H1 (cell line): ENCODE measurements around the gene NOX5. TPM values are rescaled to one million over a fixed set of nuclear protein-coding genes. Genes with fewer than 3 reads are reported as not detected.

Experiments
- CTCF ChIA-PET: fragments of 300-600 bp; sonication (Branson Sonifier 250); formaldehyde crosslinking; loops from one replicate; lab custom pipeline; 2021; ENCODE audit not compliant: partially characterized antibody; lab: Charles Lee
- POLR2A ChIA-PET: fragments of 300-600 bp; sonication (Branson Sonifier 250); formaldehyde crosslinking; loops from one replicate; lab custom pipeline; 2021; ENCODE audit warnings: inconsistent platforms; ENCODE audit not compliant: partially characterized antibody; lab: Charles Lee
- DNase-seq, 2 experiments: peaks; one replicate each; pipeline versions ENCODE4 v3.0.0 to v3.0.0-alpha.2; 2010 to 2022; ENCODE audit warnings: low spot score in 2 of 2, low read depth in 1 of 2, mixed read lengths in 1 of 2
- FAIRE-seq: peaks from 2 replicates; lab custom pipeline; 2011; peaks lifted over from hg19 to GRCh38; lab: Jason Lieb, UNC
- H2AFZ ChIP-seq: 2 replicates; pipeline ENCODE4 v1.8.1; 2012; ENCODE audit warnings: low read length, inconsistent platforms
- H2AK5ac ChIP-seq: 2 replicates; pipeline ENCODE4 v1.6.1; 2013; ENCODE audit warnings: low read depth, low read length
- H2BK120ac ChIP-seq: replicated peaks from 2 replicates; pipeline ENCODE3; 2013; ENCODE audit warnings: low read depth, low read length, inconsistent platforms
- H2BK12ac ChIP-seq: 2 replicates; pipeline ENCODE4 v1.6.1; 2013; ENCODE audit warnings: low read depth, low read length
- H2BK15ac ChIP-seq: 2 replicates; pipeline ENCODE4 v1.6.1; 2013; ENCODE audit warnings: low read length
- H2BK20ac ChIP-seq: 2 replicates; pipeline ENCODE4 v1.6.1; 2013; ENCODE audit warnings: low read length
- H2BK5ac ChIP-seq: 2 replicates; pipeline ENCODE4 v1.6.1; 2013; ENCODE audit warnings: low read depth, low read length
- H3K14ac ChIP-seq: 2 replicates; pipeline ENCODE4 v1.6.1; 2013; ENCODE audit warnings: inconsistent platforms; ENCODE audit not compliant: insufficient read length
- H3K18ac ChIP-seq: 2 replicates; pipeline ENCODE4 v1.6.1; 2013; ENCODE audit warnings: low read length; ENCODE audit errors: extremely low read depth
- H3K23ac ChIP-seq: 2 replicates; pipeline ENCODE4 v1.6.1; 2013; ENCODE audit warnings: inconsistent platforms; ENCODE audit not compliant: insufficient read length
- H3K23me2 ChIP-seq: 2 replicates; pipeline ENCODE4 v1.6.1; 2013; ENCODE audit warnings: low read depth, low read length
- H3K27ac ChIP-seq: 2 replicates; pipeline ENCODE4 v1.6.1; 2011; ENCODE audit warnings: low read depth, low read length, inconsistent platforms
- H3K27me3 ChIP-seq, 4 experiments: replicated peaks in 1 of 4; 1 replicate in 1 of 4; 2 replicates in 3 of 4; pipeline versions ENCODE4 v1.6.1 to v1.8.1; 2011 to 2013; ENCODE audit warnings: low read length in 3 of 4, mild to moderate bottlenecking in 3 of 4, inconsistent platforms in 2 of 4, mixed read lengths in 2 of 4, moderate library complexity in 1 of 4; ENCODE audit not compliant: control insufficient read depth in 3 of 4, insufficient read depth in 3 of 4; ENCODE audit errors: extremely low read depth in 1 of 4
- H3K36me3 ChIP-seq, 4 experiments: 2 replicates each; pipeline versions ENCODE4 v1.6.1 to v1.8.1; 2011 to 2013; ENCODE audit warnings: mild to moderate bottlenecking in 4 of 4, low read length in 3 of 4, moderate library complexity in 2 of 4, control low read depth in 1 of 4, inconsistent platforms in 1 of 4; ENCODE audit not compliant: insufficient read depth in 4 of 4, control insufficient read depth in 2 of 4
- H3K4ac ChIP-seq: replicated peaks from 2 replicates; pipeline ENCODE3; 2013; ENCODE audit warnings: low read length, low read depth, mixed read lengths, inconsistent platforms; ENCODE audit not compliant: insufficient read length
- H3K4me1 ChIP-seq, 4 experiments: replicated peaks in 1 of 4; 1 replicate in 1 of 4; 2 replicates in 3 of 4; pipeline versions ENCODE4 v1.6.1 to v1.8.1; 2011 to 2013; ENCODE audit warnings: low read length in 3 of 4, inconsistent platforms in 2 of 4, mixed read lengths in 1 of 4; ENCODE audit not compliant: insufficient read depth in 4 of 4, control insufficient read depth in 3 of 4
- H3K4me2 ChIP-seq, 2 experiments: 2 replicates each; pipeline versions ENCODE4 v1.6.1 to v1.8.1; 2011 to 2013; ENCODE audit warnings: low read depth in 2 of 2, low read length in 2 of 2, control low read depth in 1 of 2, inconsistent platforms in 1 of 2, mild to moderate bottlenecking in 1 of 2; ENCODE audit not compliant: insufficient read depth in 1 of 2
- H3K4me3 ChIP-seq, 4 experiments: fragments of 200-600, 300-600 bp in 1 of 4; sonication (generic), shearing (Covaris generic), sonication (Bioruptor Twin) in 1 of 4; 2 replicates each; pipeline versions ENCODE4 v1.5.1 to v1.8.1; 2011 to 2016; ENCODE audit warnings: low read length in 4 of 4, low read depth in 3 of 4, control low read depth in 2 of 4, inconsistent platforms in 2 of 4, mild to moderate bottlenecking in 2 of 4, mixed read lengths in 1 of 4, moderate library complexity in 1 of 4; ENCODE audit not compliant: insufficient read depth in 2 of 4; ENCODE audit errors: extremely low read depth in 1 of 4
- H3K56ac ChIP-seq: replicated peaks from 2 replicates; pipeline ENCODE3; 2013; ENCODE audit warnings: low read depth, mild to moderate bottlenecking, mixed read lengths, low read length, inconsistent platforms; ENCODE audit not compliant: insufficient read length
- H3K79me1 ChIP-seq: 2 replicates; pipeline ENCODE4 v1.6.1; 2013; ENCODE audit warnings: low read depth, low read length, control low read depth
- H3K79me2 ChIP-seq, 2 experiments: 2 replicates each; pipeline versions ENCODE4 v1.6.1 to v1.8.1; 2012 to 2013; ENCODE audit warnings: low read length in 2 of 2, mild to moderate bottlenecking in 2 of 2, inconsistent platforms in 1 of 2; ENCODE audit not compliant: insufficient read depth in 2 of 2, control insufficient read depth in 1 of 2
- H3K9ac ChIP-seq, 4 experiments: replicated peaks in 1 of 4; 1 replicate in 1 of 4; 2 replicates in 3 of 4; pipeline versions ENCODE4 v1.6.1 to v1.8.1; 2011 to 2013; ENCODE audit warnings: low read depth in 3 of 4, low read length in 3 of 4, control low read depth in 2 of 4, mild to moderate bottlenecking in 2 of 4, moderate library complexity in 2 of 4, inconsistent platforms in 1 of 4; ENCODE audit errors: extremely low read depth in 1 of 4
- H3K9me3 ChIP-seq, 2 experiments: 2 replicates each; pipeline versions ENCODE4 v1.6.1 to v1.8.1; 2012 to 2013; ENCODE audit warnings: mild to moderate bottlenecking in 2 of 2, moderate library complexity in 2 of 2, control low read depth in 1 of 2, inconsistent platforms in 1 of 2, low read depth in 1 of 2, low read length in 1 of 2, mixed read lengths in 1 of 2; ENCODE audit not compliant: insufficient read depth in 2 of 2
- H4K20me1 ChIP-seq, 2 experiments: replicated peaks in 1 of 2; 2 replicates each; pipeline versions ENCODE3 to v1.8.1; 2011 to 2013; ENCODE audit warnings: inconsistent platforms in 2 of 2, low read length in 2 of 2, mild to moderate bottlenecking in 1 of 2; ENCODE audit not compliant: insufficient read depth in 2 of 2, control insufficient read depth in 1 of 2
- H4K5ac ChIP-seq: 2 replicates; pipeline ENCODE4 v1.6.1; 2013; ENCODE audit warnings: low read length, low read depth, mixed read lengths, inconsistent platforms; ENCODE audit not compliant: insufficient read length
- H4K8ac ChIP-seq: 2 replicates; pipeline ENCODE4 v1.8.0; 2013; ENCODE audit warnings: mild to moderate bottlenecking, moderate library complexity, low read length, inconsistent platforms; ENCODE audit not compliant: insufficient read depth; ENCODE audit errors: extremely low read depth
- H4K91ac ChIP-seq: replicated peaks from 2 replicates; pipeline ENCODE3; 2013; ENCODE audit warnings: low read length, mixed read lengths, inconsistent platforms; ENCODE audit not compliant: insufficient read length
- BCL11A ChIP-seq, 2 experiments: IDR thresholded peaks; one replicate each; pipeline ENCODE4 v1.6.1; 2011; ENCODE audit warnings: low read depth in 2 of 2, low read length in 2 of 2, mild to moderate bottlenecking in 2 of 2
- CBX8 ChIP-seq: fragments of 300-800, 300-1000 bp; sonication (generic); IDR thresholded peaks from 2 replicates; pipeline ENCODE4 v1.7.1; 2016; ENCODE audit warnings: low read depth, low read length, borderline replicate concordance
- CTCF ChIP-seq, 3 experiments: IDR thresholded peaks; 1 replicate in 2 of 3; 2 replicates in 1 of 3; pipeline versions ENCODE4 v1.5.1 to v1.6.1; 2011; ENCODE audit warnings: low read length in 3 of 3, mild to moderate bottlenecking in 3 of 3, inconsistent platforms in 2 of 3, low read depth in 1 of 3, moderate library complexity in 1 of 3; ENCODE audit not compliant: insufficient read depth in 1 of 3; ENCODE audit errors: control extremely low read depth in 1 of 3
- GTF2F1 ChIP-seq: IDR thresholded peaks from 2 replicates; pipeline ENCODE4 v1.6.1; 2012; ENCODE audit warnings: low read depth, low read length, improper control_type of control experiment, borderline replicate concordance
- HDAC2 ChIP-seq, 2 experiments: fragments of 300-600 bp in 1 of 2; sonication (generic) in 1 of 2; IDR thresholded peaks; 2 replicates each; pipeline ENCODE4 v1.6.1; 2011 to 2012; ENCODE audit warnings: low read depth in 2 of 2, low read length in 2 of 2, mild to moderate bottlenecking in 2 of 2, moderate library complexity in 2 of 2, borderline replicate concordance in 1 of 2, inconsistent platforms in 1 of 2
- KDM5A ChIP-seq: fragments of 200-600 bp; IDR thresholded peaks from 2 replicates; pipeline ENCODE4 v1.7.1; 2012; ENCODE audit warnings: mild to moderate bottlenecking, low read length, inconsistent platforms, mixed read lengths
- PHF8 ChIP-seq: fragments of 200-600 bp; sonication (generic); conservative IDR thresholded peaks from 2 replicates; pipeline ENCODE4 v1.7.1; 2012; ENCODE audit warnings: low read depth, mild to moderate bottlenecking, inconsistent platforms, low read length, moderate library complexity
- RNF2 ChIP-seq: fragments of 200-900, 300-1000 bp; sonication (generic); IDR thresholded peaks from 2 replicates; pipeline ENCODE4 v1.7.1; 2016; ENCODE audit warnings: borderline replicate concordance, low read depth, mild to moderate bottlenecking, antibody characterized with exemption, low read length; ENCODE audit not compliant: poor library complexity, severe bottlenecking; ENCODE audit errors: missing control alignments
- SAP30 ChIP-seq: fragments of 300-600 bp; sonication (generic); IDR thresholded peaks from 2 replicates; pipeline ENCODE4 v1.7.1; 2012; ENCODE audit warnings: low read length, moderate library complexity, mild to moderate bottlenecking, inconsistent platforms; ENCODE audit not compliant: insufficient read depth, insufficient replicate concordance
- TCF12 ChIP-seq: IDR thresholded peaks from 2 replicates; pipeline ENCODE4 v1.6.1; 2011; ENCODE audit warnings: low read depth, mild to moderate bottlenecking, low read length
- WGBS, 2 experiments: shearing (Covaris generic) in 1 of 2; methylation state at CpG; one replicate each; pipeline versions ENCODE4 v1.1.6 to v1.1.7; 2013 to 2015; ENCODE audit warnings: low lambda C conversion rate in 2 of 2, mixed read lengths in 2 of 2, inconsistent platforms in 1 of 2, low coverage in 1 of 2, missing lambda C conversion rate in 1 of 2; ENCODE audit not compliant: insufficient replicate concordance in 2 of 2, insufficient coverage in 1 of 2, insufficient read length in 1 of 2; ENCODE audit errors: extremely low coverage in 1 of 2, missing lambda C conversion rate in 1 of 2; 5-methylcytosine and 5-hydroxymethylcytosine counted together
- polyA plus RNA-seq, 7 experiments: library from polyadenylated mRNA; depleted of rRNA in 3 of 7; stranded (reverse) in 5 of 7; unstranded in 2 of 7; fragments of >200 nt in 5 of 7; fragments of 200-250 nt in 2 of 7; gene quantifications; 1 replicate in 5 of 7; 2 replicates in 1 of 7; 4 replicates in 1 of 7; pipeline versions ENCODE4 v1.2.1 to v1.2.3, GENCODE V29; 2011 to 2013; ENCODE audit warnings: missing spikeins in 2 of 7, mixed read lengths in 2 of 7
- total RNA-seq: library from RNA; stranded (reverse); fragmentation: NEBNext Ultra II Directional; extraction: Animal tissue kit (Norgen Biotek cat#: 25700); gene quantifications from 2 replicates; pipeline ENCODE4 v1.2.1, GENCODE V29; 2021

NOX5 gene
- total and polyA plus RNA-seq, 2 of the 8 experiments (the other 6 are each of a cell fraction or from before 2014, with no cell fraction given): under 0.01 TPM; not detected in 1

GRCh38 chr15:69009341-69009740 is 5.2 kb upstream of the NOX5 start:
- Histone ChIP-seq H3K9me3 (peaks cover 7 to 14% of the 10 kb centered on the region in 2 experiments), H2BK120ac (no peak overlapping the region), H2AK5ac (no peak overlapping the region), H3K56ac (no peak overlapping the region), H3K14ac (no peak overlapping the region), H3K27me3 (no peaks in the 10 kb centered on the region), H4K5ac (no peak overlapping the region), H3K18ac (no peak overlapping the region), H2BK20ac (no peak overlapping the region), H3K4ac (no peak overlapping the region), H3K4me2 (no peak overlapping the region), H3K27ac (no peak overlapping the region), H3K79me1 (no peaks in the 10 kb centered on the region), H4K20me1 (no peaks in the 10 kb centered on the region), H2AFZ (no peak overlapping the region), H3K9ac (no peak overlapping the region), H3K36me3 (peaks cover 0 to 5% (median 0%) of the 10 kb centered on the region in 4 experiments; a peak in 2 of 8 replicates), H3K79me2 (no peaks in the 10 kb centered on the region), H3K4me3 (no peak overlapping the region), H2BK15ac (no peak overlapping the region), H3K23ac (no peak overlapping the region), H2BK12ac (no peak overlapping the region), H4K8ac (no peak overlapping the region), H2BK5ac (no peak overlapping the region), H3K4me1 (no peaks in the 10 kb centered on the region), H4K91ac (no peak overlapping the region), H3K23me2 (no peaks in the 10 kb centered on the region)
- FAIRE-seq (no peak), DNase-seq (no peak)
- ChIA-PET CTCF (interaction anchor here (1.2 to 4.5 kb wide), 2 partner anchors 22 to 48 kb away, joined by 3 to 27 read pairs; no protein-coding TSS in a partner anchor), POLR2A (no interaction called here)
- WGBS, 2 experiments: 93% methylated on average over 5 of the region's 5 CpGs; no CpG with 5 or more reads in 1 of the 2 experiments
- TF ChIP-seq TCF12: no peak
- TF ChIP-seq CTCF (IDR thresholded peaks at IDR 0.05; ENCODE audit: control extremely low read depth in 1 of 3, insufficient read depth in 1 of 3, low read depth in 1 of 3, low read length in 3 of 3): no peak
- TF ChIP-seq BCL11A (IDR thresholded peaks at IDR 0.05; ENCODE audit: low read depth in 2 of 2, low read length in 2 of 2): no peak
- no peak for TF ChIP-seq SAP30
- TF ChIP-seq PHF8: no peak
- TF ChIP-seq CBX8: no peak
- no peak for TF ChIP-seq HDAC2 (IDR thresholded peaks at IDR 0.05; ENCODE audit: borderline replicate concordance in 1 of 2, low read depth in 2 of 2, low read length in 2 of 2)
- no peak for TF ChIP-seq RNF2
- TF ChIP-seq KDM5A: no peak
- no peak for TF ChIP-seq GTF2F1
